Loucy (cell line): ENCODE measurements around the gene NXN.

Experiments
- CTCF ChIP-seq: fragments of 200-600 bp; sonication (generic); conservative IDR thresholded peaks from 2 replicates; pipeline ENCODE4 v1.5.1; 2014; ENCODE audit warnings: mild to moderate bottlenecking, antibody characterized with exemption, low read length
- EZH2phosphoT487 ChIP-seq: fragments of 200-600 bp; IDR thresholded peaks from 2 replicates; pipeline ENCODE4 v1.6.1; 2018; ENCODE audit warnings: antibody characterized with exemption, mild to moderate bottlenecking, moderate library complexity, borderline replicate concordance

- TF ChIP-seq CTCF (no peak), EZH2phosphoT487 (no peak)
Measured at GRCh38 chr17:795721-796120, 183.9 kb downstream of the NXN start.
